Measurements from ENCODE around the gene ZNF624.
"Not testable (repeated sequence)": the region's sequence is repeated elsewhere in the genome, so short reads cannot be mapped to it uniquely, and the experiment has no call there.

- TF ChIP-seq CTCF (optimal IDR thresholded peaks at IDR 0.05 in 1 of 3, IDR thresholded peaks at IDR 0.05 in 1 of 3, conservative IDR thresholded peaks at IDR 0.05 in 1 of 3; ENCODE audit: extremely low read depth in 1 of 3, insufficient read depth in 2 of 3, low read length in 3 of 3): peak in 2 of 3 experiments; percentile 28 to 57
- TF ChIP-seq EZH2 (IDR thresholded peaks at IDR 0.05; ENCODE audit: low read length): not testable (repeated sequence)
Measured at GRCh38 chr17:16689731-16690281, 36.2 kb upstream of the ZNF624 start, which contains the start of gene CCDC144A.
